ENCODE measurements around the gene MUC2.

Gene MUC2

DNA sequence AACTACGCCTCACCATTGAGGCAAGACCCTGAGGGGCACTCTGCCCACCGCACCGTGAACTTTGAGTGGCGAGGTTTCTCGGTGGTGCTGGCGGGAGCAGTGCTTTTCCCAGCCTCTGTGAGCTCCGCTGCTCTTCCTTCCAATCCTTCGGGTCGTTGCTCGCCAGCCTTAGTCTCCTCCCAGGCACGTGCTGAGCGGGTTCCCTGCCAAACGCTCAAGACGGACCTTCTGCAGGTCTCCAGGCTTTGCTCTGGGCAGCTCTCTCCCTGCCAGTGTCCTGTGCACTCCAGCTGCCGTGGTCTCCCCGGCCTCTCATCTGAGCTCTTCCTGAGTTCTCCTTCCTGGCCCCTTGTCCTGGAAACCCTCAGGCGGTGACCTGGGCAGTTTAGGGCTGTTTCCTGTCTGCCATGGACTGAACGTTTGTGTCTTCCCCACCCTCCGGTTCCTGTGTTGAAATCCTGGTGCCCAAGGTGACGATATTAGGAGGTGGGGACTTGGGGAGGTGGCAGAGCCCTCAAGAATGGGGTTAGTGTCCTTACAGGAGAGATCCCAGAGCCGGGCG is 27.0 kb upstream of the MUC2 start:
- no peak overlapping the region for H3K4me3 ChIP-seq (ENCODE audit: low read depth, low read length)
- DNase-seq (ENCODE audit: low read depth) = no peak
- TF ChIP-seq, protein P1, sequence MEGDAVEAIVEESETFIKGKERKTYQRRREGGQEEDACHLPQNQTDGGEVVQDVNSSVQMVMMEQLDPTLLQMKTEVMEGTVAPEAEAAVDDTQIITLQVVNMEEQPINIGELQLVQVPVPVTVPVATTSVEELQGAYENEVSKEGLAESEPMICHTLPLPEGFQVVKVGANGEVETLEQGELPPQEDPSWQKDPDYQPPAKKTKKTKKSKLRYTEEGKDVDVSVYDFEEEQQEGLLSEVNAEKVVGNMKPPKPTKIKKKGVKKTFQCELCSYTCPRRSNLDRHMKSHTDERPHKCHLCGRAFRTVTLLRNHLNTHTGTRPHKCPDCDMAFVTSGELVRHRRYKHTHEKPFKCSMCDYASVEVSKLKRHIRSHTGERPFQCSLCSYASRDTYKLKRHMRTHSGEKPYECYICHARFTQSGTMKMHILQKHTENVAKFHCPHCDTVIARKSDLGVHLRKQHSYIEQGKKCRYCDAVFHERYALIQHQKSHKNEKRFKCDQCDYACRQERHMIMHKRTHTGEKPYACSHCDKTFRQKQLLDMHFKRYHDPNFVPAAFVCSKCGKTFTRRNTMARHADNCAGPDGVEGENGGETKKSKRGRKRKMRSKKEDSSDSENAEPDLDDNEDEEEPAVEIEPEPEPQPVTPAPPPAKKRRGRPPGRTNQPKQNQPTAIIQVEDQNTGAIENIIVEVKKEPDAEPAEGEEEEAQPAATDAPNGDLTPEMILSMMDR (IDR thresholded peaks at IDR 0.05; ENCODE audit: low read depth, low read length) = no peak
- no peak for TF ChIP-seq MYC (IDR thresholded peaks at IDR 0.05; ENCODE audit: low read depth, low read length)
- no peak for TF ChIP-seq POLR2A (IDR thresholded peaks at IDR 0.05; ENCODE audit: extremely low read depth, insufficient read length)
- TF ChIP-seq, protein P2, sequence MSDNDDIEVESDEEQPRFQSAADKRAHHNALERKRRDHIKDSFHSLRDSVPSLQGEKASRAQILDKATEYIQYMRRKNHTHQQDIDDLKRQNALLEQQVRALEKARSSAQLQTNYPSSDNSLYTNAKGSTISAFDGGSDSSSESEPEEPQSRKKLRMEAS (IDR thresholded peaks at IDR 0.05; ENCODE audit: low read depth, low read length) = no peak

DNA sequence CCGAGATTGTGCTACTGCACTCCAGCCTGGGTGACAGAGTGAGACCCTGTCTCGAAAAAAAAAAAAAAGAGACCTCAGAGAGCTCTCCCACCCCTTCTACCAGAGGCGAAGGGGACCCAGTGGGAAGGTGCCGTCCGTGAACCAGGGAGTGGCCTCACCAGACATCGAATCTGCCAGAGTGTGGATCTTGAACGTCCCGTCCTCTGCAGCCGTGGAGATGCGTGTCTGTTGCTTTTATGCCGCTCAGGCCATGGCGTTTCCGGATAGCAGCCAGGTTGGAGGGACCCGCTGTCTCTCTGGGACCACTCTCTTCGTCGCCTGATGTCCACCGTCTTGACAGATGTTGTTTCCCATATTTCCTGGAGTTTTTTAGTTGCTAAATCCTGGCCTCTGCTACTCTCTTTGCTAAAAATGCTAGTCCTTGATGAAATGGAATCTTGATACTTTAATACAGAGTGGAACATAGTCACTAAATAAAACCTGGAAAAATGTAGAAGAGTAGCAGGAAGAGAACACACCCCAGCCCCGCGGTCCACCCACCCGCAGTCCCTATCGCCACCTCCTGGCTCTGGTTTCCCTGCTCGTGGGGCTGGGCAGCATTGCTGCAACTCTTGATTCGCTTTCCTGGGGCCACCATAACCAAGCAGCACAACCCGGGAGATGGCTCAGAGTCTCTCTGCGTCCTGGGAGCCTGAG is 26.2 kb upstream of the MUC2 start:
- H3K4me3 ChIP-seq (ENCODE audit: low read depth, low read length) = no peak overlapping the region
- TF ChIP-seq, protein P2 (IDR thresholded peaks at IDR 0.05; ENCODE audit: low read depth, low read length) = no peak
- TF ChIP-seq MYC (IDR thresholded peaks at IDR 0.05; ENCODE audit: low read depth, low read length) (no peak), POLR2A (IDR thresholded peaks at IDR 0.05; ENCODE audit: extremely low read depth, insufficient read length) (no peak)
- TF ChIP-seq, protein P1 (IDR thresholded peaks at IDR 0.05; ENCODE audit: low read depth, low read length) = no peak
- no peak for DNase-seq (ENCODE audit: low read depth)

DNA sequence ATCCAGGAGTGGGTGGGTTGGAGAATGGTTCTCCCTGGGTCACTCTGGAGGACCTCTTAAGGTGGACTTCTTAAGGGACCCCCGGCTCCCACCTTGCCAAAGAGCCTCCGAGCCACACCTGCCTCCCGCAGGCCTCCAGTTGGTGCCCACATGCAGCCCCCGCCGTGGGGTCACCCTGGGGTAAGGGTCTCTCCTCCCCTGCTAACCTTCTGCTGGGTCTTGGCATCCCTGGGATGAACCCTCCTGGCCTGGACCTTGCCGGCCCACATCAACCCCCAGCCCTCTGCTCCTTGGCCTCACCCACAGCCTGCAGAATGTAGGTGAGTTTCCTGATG is 25.6 kb upstream of the MUC2 start:
- no peak overlapping the region for H3K4me3 ChIP-seq (ENCODE audit: low read depth, low read length)
- DNase-seq (ENCODE audit: low read depth) = no peak
- TF ChIP-seq MYC (IDR thresholded peaks at IDR 0.05; ENCODE audit: low read depth, low read length) (no peak), POLR2A (IDR thresholded peaks at IDR 0.05; ENCODE audit: extremely low read depth, insufficient read length) (no peak)
- TF ChIP-seq, protein P2 (IDR thresholded peaks at IDR 0.05; ENCODE audit: low read depth, low read length) = no peak
- TF ChIP-seq, protein P1 (IDR thresholded peaks at IDR 0.05; ENCODE audit: low read depth, low read length) = no peak

DNA sequence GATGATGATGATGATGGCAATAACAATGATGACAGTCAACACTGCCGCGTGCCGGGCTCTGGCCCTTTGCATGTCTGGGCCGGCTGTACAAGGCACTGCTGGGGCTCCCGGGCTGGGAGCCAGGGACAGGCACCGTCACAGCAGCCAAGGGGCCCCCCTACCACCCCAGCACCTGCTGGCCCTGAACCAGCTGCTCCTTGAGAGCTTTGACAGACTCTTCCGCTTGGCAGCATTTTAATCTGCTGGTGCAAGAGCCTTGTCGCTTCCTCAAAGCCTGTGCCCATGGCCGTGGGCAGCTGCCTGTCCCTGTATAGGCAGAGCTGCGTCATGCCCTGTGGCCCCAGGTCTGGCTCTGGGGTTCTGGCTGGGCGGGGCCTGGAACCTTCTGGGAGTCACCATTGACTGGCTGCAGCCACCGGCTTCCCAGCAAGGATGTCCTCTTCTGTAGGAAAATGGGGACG is 25.2 kb upstream of the MUC2 start:
- TF ChIP-seq, protein P1 (IDR thresholded peaks at IDR 0.05; ENCODE audit: low read depth, low read length) = no peak
- TF ChIP-seq MYC (IDR thresholded peaks at IDR 0.05; ENCODE audit: low read depth, low read length) = no peak
- no peak for TF ChIP-seq POLR2A (IDR thresholded peaks at IDR 0.05; ENCODE audit: extremely low read depth, insufficient read length)
- TF ChIP-seq, protein P2 (IDR thresholded peaks at IDR 0.05; ENCODE audit: low read depth, low read length) = no peak
- no peak for DNase-seq (ENCODE audit: low read depth)
- no peak overlapping the region for H3K4me3 ChIP-seq (ENCODE audit: low read depth, low read length)

DNA sequence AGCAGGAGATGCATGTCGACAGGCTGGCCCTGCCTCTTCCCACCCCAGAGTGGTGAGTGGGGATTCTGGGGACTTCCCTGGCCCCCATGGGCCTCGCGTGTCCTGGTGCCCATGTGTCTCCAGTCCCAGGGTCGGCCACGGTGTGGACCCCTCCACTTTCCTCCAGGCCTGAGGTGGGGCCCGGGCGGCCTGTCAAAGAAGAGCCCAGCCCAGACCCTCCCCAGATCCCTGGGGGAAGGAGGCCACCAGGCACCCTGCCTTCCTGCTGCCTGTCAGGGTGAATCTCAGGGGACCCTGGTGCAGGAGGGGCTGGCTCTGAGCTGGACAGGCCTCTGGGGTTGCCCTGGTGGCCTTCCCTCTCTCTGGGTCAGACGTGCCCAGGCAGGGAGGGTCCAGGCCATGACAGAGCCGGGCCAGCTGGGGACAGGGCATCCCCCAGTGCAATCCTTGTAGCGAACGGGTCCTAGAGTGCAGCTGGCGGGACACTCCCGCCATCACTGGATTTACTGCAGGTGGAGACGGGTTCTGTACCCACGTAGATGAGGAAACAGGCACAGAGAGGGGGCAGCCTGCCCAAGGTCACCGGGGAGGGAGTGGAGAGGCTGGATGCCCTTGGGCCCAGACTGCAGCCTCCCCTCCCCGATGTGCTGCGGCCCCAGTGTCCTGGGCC is 24.6 kb upstream of the MUC2 start:
- H3K4me3 ChIP-seq (ENCODE audit: low read depth, low read length) = no peak overlapping the region
- TF ChIP-seq, protein P1 (IDR thresholded peaks at IDR 0.05; ENCODE audit: low read depth, low read length) = no peak
- no peak for TF ChIP-seq MYC (IDR thresholded peaks at IDR 0.05; ENCODE audit: low read depth, low read length)
- no peak for TF ChIP-seq POLR2A (IDR thresholded peaks at IDR 0.05; ENCODE audit: extremely low read depth, insufficient read length)
- TF ChIP-seq, protein P2 (IDR thresholded peaks at IDR 0.05; ENCODE audit: low read depth, low read length) = no peak
- no peak for DNase-seq (ENCODE audit: low read depth)
